ENCODE results near the gene LOXL4. TPM values are rescaled to one million over a fixed set of nuclear protein-coding genes. Genes with fewer than 3 reads are reported as not detected.

The LOXL4 gene
- total RNA-seq, 1 donor from 2014 or later = 1.8 TPM

DNA sequence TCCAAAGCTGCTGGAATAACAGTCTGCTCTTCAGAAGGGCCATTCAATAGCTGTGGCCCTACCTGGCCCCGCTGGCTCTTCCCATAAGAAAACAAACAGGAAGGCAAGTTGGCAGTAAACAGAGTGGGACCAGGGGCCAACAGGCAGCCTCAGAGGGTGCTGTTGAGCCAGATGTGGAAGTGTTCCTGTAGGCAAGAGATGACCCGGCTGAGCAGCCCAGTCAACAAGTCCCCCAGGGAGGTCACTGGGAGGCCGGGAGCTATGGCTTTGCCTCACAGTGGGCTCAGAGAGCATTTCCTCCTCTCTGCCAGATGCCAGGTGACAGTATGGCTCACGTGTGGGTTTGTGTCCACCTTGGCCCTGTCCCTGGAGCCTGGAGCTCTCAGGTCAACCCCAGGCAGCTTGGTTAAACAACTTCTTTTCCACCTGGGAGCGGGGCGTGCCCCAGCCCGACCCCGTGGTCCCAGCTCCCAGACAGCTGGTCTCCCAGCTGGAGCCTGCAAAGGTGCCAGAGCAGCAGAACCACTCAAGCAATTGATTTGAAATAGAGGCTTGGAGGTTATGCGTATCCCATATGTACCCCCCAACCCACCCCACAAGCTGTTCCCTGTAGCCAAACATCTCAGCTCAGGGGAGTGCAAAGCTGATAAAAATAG, 33.8 kb upstream of the LOXL4 start:
- Mint-ChIP-seq H3K27me3 (ENCODE audit: unreplicated experiment) (no peaks in the 10 kb centered on the region), H3K4me1 (ENCODE audit: unreplicated experiment) (no peaks in the 10 kb centered on the region), H3K36me3 (ENCODE audit: low read depth, unreplicated experiment) (no peaks in the 10 kb centered on the region), H3K27ac (ENCODE audit: unreplicated experiment) (no peak overlapping the region), H3K9me3 (ENCODE audit: unreplicated experiment) (no peaks in the 10 kb centered on the region), H3K4me3 (ENCODE audit: unreplicated experiment) (no peak overlapping the region)
- TF ChIP-seq, protein P1, sequence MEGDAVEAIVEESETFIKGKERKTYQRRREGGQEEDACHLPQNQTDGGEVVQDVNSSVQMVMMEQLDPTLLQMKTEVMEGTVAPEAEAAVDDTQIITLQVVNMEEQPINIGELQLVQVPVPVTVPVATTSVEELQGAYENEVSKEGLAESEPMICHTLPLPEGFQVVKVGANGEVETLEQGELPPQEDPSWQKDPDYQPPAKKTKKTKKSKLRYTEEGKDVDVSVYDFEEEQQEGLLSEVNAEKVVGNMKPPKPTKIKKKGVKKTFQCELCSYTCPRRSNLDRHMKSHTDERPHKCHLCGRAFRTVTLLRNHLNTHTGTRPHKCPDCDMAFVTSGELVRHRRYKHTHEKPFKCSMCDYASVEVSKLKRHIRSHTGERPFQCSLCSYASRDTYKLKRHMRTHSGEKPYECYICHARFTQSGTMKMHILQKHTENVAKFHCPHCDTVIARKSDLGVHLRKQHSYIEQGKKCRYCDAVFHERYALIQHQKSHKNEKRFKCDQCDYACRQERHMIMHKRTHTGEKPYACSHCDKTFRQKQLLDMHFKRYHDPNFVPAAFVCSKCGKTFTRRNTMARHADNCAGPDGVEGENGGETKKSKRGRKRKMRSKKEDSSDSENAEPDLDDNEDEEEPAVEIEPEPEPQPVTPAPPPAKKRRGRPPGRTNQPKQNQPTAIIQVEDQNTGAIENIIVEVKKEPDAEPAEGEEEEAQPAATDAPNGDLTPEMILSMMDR (IDR thresholded peaks at IDR 0.05; ENCODE audit: unreplicated experiment) = no peak
- no peak for DNase-seq (ENCODE audit: low spot score)

DNA sequence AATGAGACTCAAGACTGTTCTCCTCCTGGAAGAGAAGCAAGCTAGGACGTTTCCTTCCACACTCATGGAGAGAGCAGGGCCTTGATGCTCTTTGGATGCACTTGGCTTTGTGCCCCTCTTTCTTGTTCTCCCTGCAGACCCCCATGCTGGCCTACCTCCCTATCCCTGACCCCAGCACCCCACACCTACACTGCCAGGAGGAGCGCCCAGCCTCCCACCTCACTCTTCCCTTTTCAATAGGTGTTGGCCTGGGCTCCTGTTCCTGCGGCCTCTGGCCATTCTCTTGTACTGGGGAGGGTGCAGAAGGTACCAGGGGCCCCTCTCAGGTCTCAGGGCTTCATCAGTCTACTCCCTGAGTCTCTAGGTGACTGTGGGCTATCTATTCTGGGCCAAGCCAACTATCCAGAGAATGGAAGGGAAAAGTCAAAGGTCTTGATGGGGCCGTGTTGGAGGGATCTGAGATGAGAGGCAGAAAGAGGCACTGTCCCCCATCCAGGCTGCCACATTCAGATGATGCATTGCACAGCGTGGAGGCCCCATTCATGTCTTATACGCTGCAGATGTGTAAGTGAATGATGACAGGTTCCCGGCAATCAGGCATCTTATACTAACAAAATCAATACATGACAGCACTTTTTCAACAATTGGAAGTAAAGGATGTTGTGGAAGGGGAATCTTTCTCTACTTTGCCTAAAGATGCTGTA, 32.7 kb upstream of the LOXL4 start:
- H3K9me3 Mint-ChIP-seq (ENCODE audit: unreplicated experiment) = no peaks in the 10 kb centered on the region
- no peak overlapping the region for H3K4me3 Mint-ChIP-seq (ENCODE audit: unreplicated experiment)
- no peak overlapping the region for H3K27ac Mint-ChIP-seq (ENCODE audit: unreplicated experiment)
- TF ChIP-seq, protein P1 (IDR thresholded peaks at IDR 0.05; ENCODE audit: unreplicated experiment) = no peak
- peaks cover 4% of the 10 kb centered on the region for H3K4me1 Mint-ChIP-seq (ENCODE audit: unreplicated experiment)
- no peaks in the 10 kb centered on the region for H3K36me3 Mint-ChIP-seq (ENCODE audit: low read depth, unreplicated experiment)
- H3K27me3 Mint-ChIP-seq (ENCODE audit: unreplicated experiment) = peaks cover 2% of the 10 kb centered on the region
- no peak for DNase-seq (ENCODE audit: low spot score)

DNA sequence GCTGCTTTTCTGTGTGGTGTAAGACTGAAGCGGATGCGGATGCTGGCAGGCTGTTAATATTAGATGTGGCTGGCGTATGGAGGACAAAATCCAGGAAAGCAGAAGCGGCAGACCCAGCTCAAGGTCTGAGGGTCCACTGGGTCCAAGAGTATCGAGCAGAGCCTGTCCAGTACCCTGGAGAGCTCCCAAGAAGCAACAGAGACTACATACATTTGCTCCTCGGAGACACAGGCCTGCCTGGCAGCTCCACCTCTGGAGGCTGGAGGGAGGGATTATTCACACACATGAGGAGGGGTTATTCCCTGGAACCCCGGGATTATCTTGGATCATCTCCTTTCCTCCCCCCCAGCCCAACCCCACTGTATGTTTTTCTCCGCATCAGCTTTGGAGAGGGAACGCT, 31.3 kb upstream of the LOXL4 start:
- Mint-ChIP-seq H3K4me3 (ENCODE audit: unreplicated experiment) (no peak overlapping the region), H3K27ac (ENCODE audit: unreplicated experiment) (no peak overlapping the region), H3K9me3 (ENCODE audit: unreplicated experiment) (no peaks in the 10 kb centered on the region), H3K27me3 (ENCODE audit: unreplicated experiment) (peaks cover 2% of the 10 kb centered on the region), H3K4me1 (ENCODE audit: unreplicated experiment) (peaks cover 4% of the 10 kb centered on the region), H3K36me3 (ENCODE audit: low read depth, unreplicated experiment) (no peaks in the 10 kb centered on the region)
- TF ChIP-seq, protein P1 (IDR thresholded peaks at IDR 0.05; ENCODE audit: unreplicated experiment) = no peak
- peak; percentile 39 for DNase-seq (ENCODE audit: low spot score)

DNA sequence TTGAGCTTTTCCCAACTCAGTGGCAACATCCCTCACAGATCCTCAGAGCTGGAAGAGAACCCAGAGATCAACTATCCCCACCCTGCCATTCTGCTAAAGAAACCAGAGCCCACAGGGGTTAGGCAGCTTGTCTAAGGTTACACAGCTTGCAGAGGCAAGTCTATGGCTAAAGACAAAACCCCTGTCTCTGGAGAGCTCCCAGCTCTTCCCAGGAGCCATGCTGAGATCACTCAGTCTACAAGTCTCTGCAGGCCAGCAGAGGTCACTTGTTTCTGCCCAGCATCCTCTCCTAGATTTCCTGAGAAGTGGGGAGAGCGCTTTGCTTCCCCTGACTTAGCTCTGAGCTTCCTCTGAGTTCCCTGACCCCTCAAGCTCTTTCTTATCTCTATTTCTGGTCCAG, 28.5 kb upstream of the LOXL4 start:
- Mint-ChIP-seq H3K4me1 (ENCODE audit: unreplicated experiment) (peaks cover 8% of the 10 kb centered on the region), H3K36me3 (ENCODE audit: low read depth, unreplicated experiment) (no peaks in the 10 kb centered on the region), H3K27ac (ENCODE audit: unreplicated experiment) (no peak overlapping the region), H3K4me3 (ENCODE audit: unreplicated experiment) (no peak overlapping the region), H3K27me3 (ENCODE audit: unreplicated experiment) (peaks cover 7% of the 10 kb centered on the region), H3K9me3 (ENCODE audit: unreplicated experiment) (no peaks in the 10 kb centered on the region)
- no peak for DNase-seq (ENCODE audit: low spot score)
- TF ChIP-seq, protein P1 (IDR thresholded peaks at IDR 0.05; ENCODE audit: unreplicated experiment) = no peak

DNA sequence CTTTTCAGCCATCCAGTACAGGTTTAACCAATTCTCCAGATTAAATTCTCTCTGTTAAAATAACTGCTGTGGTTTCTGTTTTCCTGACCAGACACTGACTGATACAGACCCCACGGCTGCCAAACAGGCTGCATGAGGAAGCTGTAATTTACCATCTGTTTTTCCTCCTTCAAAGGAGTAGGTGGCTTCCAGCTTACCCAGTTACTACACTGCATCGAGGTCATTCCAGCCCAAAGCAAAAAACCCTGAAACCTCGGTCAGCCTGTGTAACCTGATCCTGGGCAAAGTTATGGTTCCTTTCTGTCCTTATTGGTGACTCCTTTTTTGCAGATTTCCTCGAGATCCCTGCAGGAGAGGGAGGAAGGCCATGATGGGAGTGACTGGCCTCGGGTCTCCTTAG, 27.9 kb upstream of the LOXL4 start:
- H3K36me3 Mint-ChIP-seq (ENCODE audit: low read depth, unreplicated experiment) = no peaks in the 10 kb centered on the region
- H3K4me1 Mint-ChIP-seq (ENCODE audit: unreplicated experiment) = peaks cover 8% of the 10 kb centered on the region
- no peaks in the 10 kb centered on the region for H3K9me3 Mint-ChIP-seq (ENCODE audit: unreplicated experiment)
- DNase-seq (ENCODE audit: low spot score) = no peak
- no peak overlapping the region for H3K4me3 Mint-ChIP-seq (ENCODE audit: unreplicated experiment)
- H3K27ac Mint-ChIP-seq (ENCODE audit: unreplicated experiment) = no peak overlapping the region
- TF ChIP-seq, protein P1 (IDR thresholded peaks at IDR 0.05; ENCODE audit: unreplicated experiment) = no peak
- peaks cover 7% of the 10 kb centered on the region for H3K27me3 Mint-ChIP-seq (ENCODE audit: unreplicated experiment)

Data from endothelial cell (in vitro differentiated cells).